T-helper 17 cell (primary cell): ENCODE results near the gene GNB1L. TPM values are rescaled to one million over a fixed set of nuclear protein-coding genes. Genes with fewer than 3 reads are reported as not detected.
A peak's percentile ranks its signal among the peaks of the same experiment; 100 is the strongest.
"Not testable (repeated sequence)": the region's sequence is repeated elsewhere in the genome, so short reads cannot be mapped to it uniquely, and the experiment has no call there.

ENCODE experiments used
- ATAC-seq: fragments of 150-1000 bp; cut with Tn5 transposase; 2 replicates; pipeline ENCODE4 v1.10.0; 2021; ENCODE audit warnings: mild to moderate bottlenecking, moderate library complexity
- DNase-seq, 3 donors: peaks; one replicate each; pipeline versions ENCODE4 v3.0.0 to v3.0.0-alpha.2; 2020 to 2021
- H3K9me3 ChIP-seq: one replicate; pipeline ENCODE4 v1.7.0; 2013; ENCODE audit warnings: low read length, mild to moderate bottlenecking; ENCODE audit not compliant: control insufficient read depth, poor library complexity, severe bottlenecking
- H3K27ac Mint-ChIP-seq: one replicate; pipeline ENCODE4 v1.8.0; 2022; ENCODE audit warnings: mild to moderate bottlenecking, moderate library complexity, mixed read lengths
- H3K27me3 Mint-ChIP-seq: one replicate; pipeline ENCODE4 v1.8.0; 2022; ENCODE audit warnings: mixed read lengths
- H3K36me3 Mint-ChIP-seq: one replicate; pipeline ENCODE4 v1.8.0; 2022; ENCODE audit warnings: low read depth, mixed read lengths
- H3K4me1 Mint-ChIP-seq: one replicate; pipeline ENCODE4 v1.8.0; 2022; ENCODE audit warnings: mild to moderate bottlenecking, mixed read lengths
- H3K4me3 Mint-ChIP-seq: one replicate; pipeline ENCODE4 v1.8.0; 2022; ENCODE audit warnings: mild to moderate bottlenecking, moderate library complexity, mixed read lengths
- total RNA-seq, 4 donors: library from RNA in 2 of 4; stranded (reverse) in 2 of 4; gene quantifications; one replicate each; pipeline ENCODE4 v1.2.3 and lab custom pipeline; 2022 to 2026

The GNB1L gene
- total RNA-seq, 2 donors from 2014 or later: 5.0 to 6.2 TPM

DNA sequence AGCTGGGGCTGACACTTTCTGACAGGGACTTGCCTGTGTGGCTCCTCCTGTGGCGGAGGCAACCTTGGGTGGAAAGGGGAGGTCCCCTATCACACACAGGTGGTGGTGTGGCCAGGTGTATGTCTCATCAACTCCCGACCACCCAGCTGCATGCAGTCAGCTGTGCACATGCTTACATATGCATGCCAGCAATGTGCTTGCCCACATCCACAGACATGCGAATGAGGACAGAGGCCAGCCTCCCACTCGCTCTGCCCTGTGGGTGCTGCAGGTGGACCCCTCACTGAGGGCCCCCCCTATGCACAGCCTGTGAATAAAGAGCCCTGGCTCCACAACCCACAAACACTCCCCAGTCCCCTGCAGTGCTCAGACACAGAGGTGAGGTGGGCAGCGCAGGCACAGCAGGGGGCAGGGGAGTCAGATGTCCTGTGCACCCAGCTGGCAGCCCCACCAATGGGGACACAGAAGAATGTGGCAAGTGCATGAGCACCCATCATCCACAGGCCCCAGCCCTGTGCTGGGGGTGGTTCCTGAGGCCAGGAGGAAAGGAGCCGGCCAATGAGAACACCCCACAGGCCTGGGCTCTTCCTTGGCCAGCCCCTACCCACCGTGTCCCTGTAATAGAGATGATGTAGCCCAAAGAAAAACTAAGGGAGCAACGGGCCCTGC, 9.5 kb downstream of the GNB1L start:
- ATAC-seq: no peak
- peak overlapping the region; percentile 41 for H3K4me3 Mint-ChIP-seq

DNA sequence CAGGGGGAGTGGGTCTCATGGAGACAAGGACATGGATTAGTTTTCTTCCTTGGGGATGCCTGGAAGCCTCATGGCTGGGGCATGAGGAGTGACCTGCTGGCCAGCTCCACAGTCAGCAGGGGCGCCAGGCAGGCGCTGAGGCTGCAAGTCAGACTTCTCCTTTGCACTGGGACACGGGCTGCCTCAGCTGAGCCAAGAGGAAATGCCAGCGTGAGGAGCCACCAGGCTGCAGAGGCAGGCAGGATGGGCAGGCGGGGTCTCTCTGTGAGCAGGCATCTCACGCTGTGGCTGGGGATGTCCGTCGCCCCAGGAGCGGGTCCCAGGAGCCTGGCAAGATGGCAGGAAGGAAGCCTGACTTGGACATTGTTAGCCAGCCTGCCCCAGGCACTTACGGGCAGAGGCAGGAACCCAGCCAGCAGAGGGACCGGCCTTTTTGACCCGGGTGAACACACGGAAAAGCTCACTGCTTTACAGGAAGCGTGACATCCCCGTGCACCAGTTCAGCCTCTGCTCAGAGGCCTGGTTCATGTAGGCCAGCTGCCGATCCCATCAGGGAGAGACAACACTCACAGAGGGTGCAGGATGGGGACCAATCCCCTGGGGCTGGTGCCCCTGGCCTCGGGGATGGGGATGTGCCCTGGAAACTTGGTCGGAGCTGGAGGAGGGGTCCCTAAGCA, 10.2 kb downstream of the GNB1L start:
- DNase-seq (no peak), ATAC-seq (peak; percentile 57)
- Mint-ChIP-seq H3K36me3 (no peaks in the 10 kb centered on the region), H3K4me1 (peaks cover 13% of the 10 kb centered on the region), H3K27me3 (no peaks in the 10 kb centered on the region), H3K4me3 (peak overlapping the region; percentile 41), H3K27ac (no peak overlapping the region)
- no peaks in the 10 kb centered on the region for H3K9me3 ChIP-seq

More for the DNA sequence above, 9.5 kb downstream of the GNB1L start:
- no peaks in the 10 kb centered on the region for H3K9me3 ChIP-seq
- Mint-ChIP-seq H3K27me3 (no peaks in the 10 kb centered on the region), H3K27ac (no peak overlapping the region), H3K36me3 (no peaks in the 10 kb centered on the region), H3K4me1 (peaks cover 15% of the 10 kb centered on the region)
- DNase-seq: no peak

GRCh38 chr22:19843857-19844376, 10.8 kb downstream of the GNB1L start:
- DNase-seq (no peak), ATAC-seq (no peak)
- no peaks in the 10 kb centered on the region for H3K9me3 ChIP-seq
- H3K36me3 Mint-ChIP-seq: no peaks in the 10 kb centered on the region
- no peak overlapping the region for H3K27ac Mint-ChIP-seq
- H3K4me1 Mint-ChIP-seq: peaks cover 13% of the 10 kb centered on the region
- H3K27me3 Mint-ChIP-seq: no peaks in the 10 kb centered on the region
- H3K4me3 Mint-ChIP-seq: peak overlapping the region; percentile 41

DNA sequence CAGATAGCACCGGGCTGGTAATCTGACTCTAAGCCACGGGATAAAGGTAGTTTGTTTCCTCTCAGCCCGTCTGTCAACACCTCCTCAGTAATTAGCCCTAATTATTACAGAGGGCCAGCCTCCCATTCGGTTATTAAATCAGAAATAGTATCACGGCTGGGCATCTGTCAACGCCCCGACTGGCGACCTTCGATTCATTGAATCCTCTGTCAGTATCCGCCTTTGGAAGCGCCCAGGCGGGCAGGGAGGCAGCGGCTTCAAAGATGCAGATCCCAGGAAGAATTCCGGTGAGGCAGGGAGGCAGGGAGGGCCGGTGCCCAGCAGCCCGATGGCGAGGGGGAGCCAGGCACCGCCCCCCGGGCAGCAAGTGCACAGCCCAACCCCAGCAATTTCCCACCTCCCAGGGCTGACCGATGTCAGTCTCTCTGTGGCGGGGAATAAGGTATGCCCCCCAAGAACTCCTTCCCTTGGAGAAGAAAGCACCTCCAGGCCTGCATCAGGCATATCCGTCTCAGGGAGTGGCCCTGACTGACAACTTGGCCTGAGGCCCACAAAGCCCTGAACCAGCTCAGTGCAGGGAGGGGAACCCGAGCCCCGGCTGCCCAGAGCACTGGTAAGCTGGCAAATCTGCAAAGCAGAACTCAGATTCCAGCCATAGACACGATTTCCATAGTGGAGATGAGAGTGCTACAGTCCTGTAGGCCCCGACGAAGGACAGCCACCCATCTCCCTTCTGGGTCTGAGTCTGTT, 11.4 kb downstream of the GNB1L start:
- peaks cover 11% of the 10 kb centered on the region for H3K4me1 Mint-ChIP-seq
- no peaks in the 10 kb centered on the region for H3K27me3 Mint-ChIP-seq
- ATAC-seq (no peak), DNase-seq (no peak)
- H3K36me3 Mint-ChIP-seq: no peaks in the 10 kb centered on the region
- no peak overlapping the region for H3K27ac Mint-ChIP-seq
- H3K9me3 ChIP-seq: no peaks in the 10 kb centered on the region
- no peak overlapping the region for H3K4me3 Mint-ChIP-seq

DNA sequence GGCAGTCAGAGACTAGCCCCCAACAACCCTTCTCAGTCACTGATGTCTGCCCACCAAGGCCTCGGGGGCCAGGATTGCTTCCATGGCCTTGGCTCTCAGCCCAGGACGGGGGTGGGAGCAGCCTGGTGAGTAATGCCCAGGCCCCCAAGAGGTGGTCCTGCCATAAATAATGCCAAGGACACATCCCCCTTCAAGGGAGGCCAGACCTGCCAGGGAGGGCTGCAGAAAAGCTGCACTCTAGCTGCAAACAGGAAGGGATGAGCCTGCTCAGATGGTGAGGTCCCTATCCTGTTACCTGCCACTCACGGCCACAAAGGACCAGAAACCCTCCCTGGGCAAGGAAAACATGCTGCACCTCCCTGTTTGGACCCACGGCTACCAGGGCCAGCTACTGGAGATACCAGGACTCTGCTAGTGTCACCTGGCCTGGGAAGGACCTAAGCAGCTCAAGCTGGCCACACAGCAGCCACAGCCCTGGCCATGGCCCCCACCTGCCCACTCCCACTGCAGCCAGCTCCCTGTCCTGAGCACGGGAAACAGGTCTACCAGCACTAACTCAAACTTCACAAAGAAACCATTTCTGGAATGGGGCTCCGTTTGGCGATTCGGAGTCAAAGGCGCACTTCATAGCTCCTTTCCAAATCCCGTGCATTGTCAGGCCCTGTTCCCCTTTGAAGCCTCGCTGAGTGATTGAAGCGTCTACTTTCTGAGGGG, 12.1 kb downstream of the GNB1L start:
- no peaks in the 10 kb centered on the region for H3K36me3 Mint-ChIP-seq
- ATAC-seq (no peak), DNase-seq (no peak)
- H3K27me3 Mint-ChIP-seq: no peaks in the 10 kb centered on the region
- H3K4me3 Mint-ChIP-seq: no peak overlapping the region
- no peak overlapping the region for H3K27ac Mint-ChIP-seq
- H3K9me3 ChIP-seq: no peaks in the 10 kb centered on the region
- peaks cover 11% of the 10 kb centered on the region for H3K4me1 Mint-ChIP-seq

GRCh38 chr22:19841641-19842392, 12.9 kb downstream of the GNB1L start:
- H3K9me3 ChIP-seq: no peaks in the 10 kb centered on the region
- DNase-seq: no peak
- Mint-ChIP-seq H3K4me1 (peaks cover 11% of the 10 kb centered on the region), H3K27me3 (no peaks in the 10 kb centered on the region), H3K36me3 (no peaks in the 10 kb centered on the region), H3K4me3 (no peak overlapping the region), H3K27ac (no peak overlapping the region)
- ATAC-seq: no peak

GRCh38 chr22:19840955-19841640, 13.6 kb downstream of the GNB1L start:
- Mint-ChIP-seq H3K36me3 (no peaks in the 10 kb centered on the region), H3K4me3 (no peak overlapping the region), H3K27me3 (no peaks in the 10 kb centered on the region), H3K4me1 (peaks cover 16% of the 10 kb centered on the region), H3K27ac (no peak overlapping the region)
- ATAC-seq: no peak
- DNase-seq: no peak
- no peaks in the 10 kb centered on the region for H3K9me3 ChIP-seq

- no peak for DNase-seq
- H3K27ac Mint-ChIP-seq: peak overlapping the region; percentile 19
- no peak for ATAC-seq
- no peaks in the 10 kb centered on the region for H3K27me3 Mint-ChIP-seq
- H3K4me3 Mint-ChIP-seq: no peak overlapping the region
- H3K4me1 Mint-ChIP-seq: peaks cover 21% of the 10 kb centered on the region
- no peaks in the 10 kb centered on the region for H3K36me3 Mint-ChIP-seq
- H3K9me3 ChIP-seq: no peaks in the 10 kb centered on the region
Measured at GRCh38 chr22:19840059-19840458, 14.6 kb downstream of the GNB1L start.

- no peak overlapping the region for H3K27ac Mint-ChIP-seq
- H3K4me1 Mint-ChIP-seq: peaks cover 22% of the 10 kb centered on the region
- DNase-seq (no peak), ATAC-seq (no peak)
- H3K4me3 Mint-ChIP-seq: no peak overlapping the region
- H3K36me3 Mint-ChIP-seq: no peaks in the 10 kb centered on the region
- no peaks in the 10 kb centered on the region for H3K27me3 Mint-ChIP-seq
- no peaks in the 10 kb centered on the region for H3K9me3 ChIP-seq
Measured at GRCh38 chr22:19837915-19838314, 16.8 kb downstream of the GNB1L start.

DNA sequence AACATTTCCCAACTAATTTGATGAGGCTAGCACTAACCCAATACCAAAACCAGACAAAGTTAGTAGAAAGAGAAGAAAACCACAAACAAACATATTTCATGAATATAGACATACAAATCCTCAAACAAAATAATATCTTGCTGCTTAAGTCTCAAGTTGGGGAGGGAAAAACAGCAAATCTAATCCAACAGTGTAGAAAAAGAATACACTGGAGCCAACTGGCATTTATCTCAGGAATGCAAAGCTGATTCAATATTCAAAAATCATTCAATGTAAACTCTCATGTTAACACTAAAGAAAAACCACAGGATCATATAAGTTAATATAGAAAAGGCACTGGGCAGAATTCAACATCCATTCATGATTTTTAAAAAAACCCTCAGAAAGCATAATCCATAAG, 18.2 kb downstream of the GNB1L start:
- Mint-ChIP-seq H3K27ac (peak overlapping the region; percentile 75), H3K36me3 (no peaks in the 10 kb centered on the region), H3K27me3 (no peaks in the 10 kb centered on the region), H3K4me3 (no peak overlapping the region), H3K4me1 (peaks cover 19% of the 10 kb centered on the region)
- H3K9me3 ChIP-seq: no peaks in the 10 kb centered on the region
- DNase-seq: no peak
- ATAC-seq: no peak

DNA sequence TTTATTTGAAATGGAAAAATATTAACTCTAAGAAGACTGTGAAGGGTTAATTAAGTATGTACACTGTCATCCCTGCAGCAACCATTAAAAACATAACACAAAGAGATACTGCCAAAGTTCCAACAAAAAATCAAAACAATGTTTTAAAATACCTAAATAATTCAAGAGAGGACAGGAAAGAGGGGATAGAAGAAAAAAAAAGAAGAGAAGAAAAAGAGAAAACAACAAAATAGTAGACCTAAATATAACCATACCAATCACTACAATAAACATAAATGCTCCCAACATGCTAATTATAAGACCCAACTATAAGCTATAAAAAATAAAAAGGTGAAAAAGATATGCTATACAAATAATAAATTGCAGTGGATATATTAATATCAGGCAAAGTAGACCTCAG, 20.1 kb downstream of the GNB1L start:
- Mint-ChIP-seq H3K36me3 (no peaks in the 10 kb centered on the region), H3K27ac (peak overlapping the region; percentile 75), H3K27me3 (no peaks in the 10 kb centered on the region), H3K4me3 (no peak overlapping the region), H3K4me1 (peaks cover 19% of the 10 kb centered on the region)
- DNase-seq (no peak), ATAC-seq (no peak)
- no peaks in the 10 kb centered on the region for H3K9me3 ChIP-seq

GRCh38 chr22:19833327-19833726, 21.3 kb downstream of the GNB1L start:
- H3K27me3 Mint-ChIP-seq, ATAC-seq, H3K36me3 Mint-ChIP-seq, H3K9me3 ChIP-seq, H3K4me3 Mint-ChIP-seq, DNase-seq, H3K27ac Mint-ChIP-seq: not testable (repeated sequence)
- H3K4me1 Mint-ChIP-seq: peaks cover 16% of the 10 kb centered on the region
